ENCODE results near the gene UEVLD.

DNA sequence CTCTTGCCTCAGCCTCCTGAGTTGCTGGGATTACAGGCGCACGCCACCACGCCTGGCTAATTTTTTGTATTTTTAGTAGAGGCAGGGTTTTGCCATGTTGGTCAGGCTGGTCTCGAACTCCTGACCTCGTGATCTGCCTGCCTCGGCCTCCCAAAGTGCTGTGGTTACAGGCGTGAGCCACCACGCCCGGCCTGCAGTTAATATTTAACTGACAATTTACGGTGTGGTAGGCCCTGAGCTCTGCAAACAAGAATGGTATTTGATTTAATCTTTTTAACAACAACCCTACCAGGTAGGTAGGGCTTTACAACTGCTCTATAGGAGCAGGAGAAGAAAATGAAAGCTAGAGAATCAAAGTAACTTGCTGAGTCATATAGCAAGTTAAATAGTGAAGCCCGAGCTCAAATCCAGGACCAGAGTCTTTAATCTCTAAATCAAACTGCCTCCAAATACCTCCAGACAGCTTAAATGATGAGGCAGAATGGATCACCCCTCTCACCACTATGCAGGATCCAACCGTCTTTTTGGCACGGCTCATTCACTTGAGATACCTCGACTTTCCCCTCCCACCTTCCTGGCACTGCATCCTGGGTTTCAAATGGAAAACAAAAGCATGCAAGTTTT is 9.4 kb downstream of the UEVLD start:
- no peak for TF ChIP-seq SNAPC5 (CRISPR knock-in tag; IDR thresholded peaks at IDR 0.05)
- no peak for TF ChIP-seq CHCHD3 (CRISPR knock-in tag; IDR thresholded peaks at IDR 0.05)
- no peak for TF ChIP-seq ZNF324 (CRISPR knock-in tag; IDR thresholded peaks at IDR 0.05)
- peak; percentile 52 for TF ChIP-seq HDAC2 (IDR thresholded peaks at IDR 0.05)
- no peak for TF ChIP-seq NFXL1 (CRISPR knock-in tag; IDR thresholded peaks at IDR 0.05)
- no peak for TF ChIP-seq ZC3H4 (CRISPR knock-in tag; IDR thresholded peaks at IDR 0.05; ENCODE audit: borderline replicate concordance)
- no peak for TF ChIP-seq ILF3 (IDR thresholded peaks at IDR 0.05; ENCODE audit: borderline replicate concordance)
- no peak for TF ChIP-seq CREB1 (IDR thresholded peaks at IDR 0.05)
- TF ChIP-seq CREB1 (CRISPR knock-in tag; IDR thresholded peaks at IDR 0.05) = no peak
- TF ChIP-seq PHF8 (IDR thresholded peaks at IDR 0.05; ENCODE audit: borderline replicate concordance, low read length) = no peak
